Measurements from ENCODE around the gene TGFBI. TPM values are rescaled to one million over a fixed set of nuclear protein-coding genes. Genes with fewer than 3 reads are reported as not detected.

Gene TGFBI
- total and polyA plus RNA-seq, 11 donors: 31.8 to 206 (median 50.0) TPM

GRCh38 chr5:136076067-136076466 is 47.3 kb downstream of the TGFBI start:
- H3K36me3 ChIP-seq: peaks cover 0 to 4% (median 0%) of the 10 kb centered on the region in 9 donors
- peaks cover 0 to 15% (median 3%) of the 10 kb centered on the region in 12 donors for H3K4me1 ChIP-seq
- ATAC-seq: no peak
- intact Hi-C loops (cut with DNase I): no loop called here
- no peak for DNase-seq
- no peak overlapping the region for H3K27ac ChIP-seq
- no peak overlapping the region for H3K4me3 ChIP-seq
- TF ChIP-seq CTCF (IDR thresholded peaks at IDR 0.05) (no peak), POLR2A (IDR thresholded peaks at IDR 0.05) (no peak)
- peaks cover 0 to 8% (median 0%) of the 10 kb centered on the region in 9 donors for H3K27me3 ChIP-seq
- WGBS, 4 donors: 72 to 80% (median 76%) methylated on average over 6 of the region's 6 CpGs
- H3K9me3 ChIP-seq: no peaks in the 10 kb centered on the region

GRCh38 chr5:136076881-136077445 is 48.2 kb downstream of the TGFBI start:
- DNase-seq (no peak), ATAC-seq (no peak)
- TF ChIP-seq POLR2A (IDR thresholded peaks at IDR 0.05): no peak
- TF ChIP-seq CTCF (IDR thresholded peaks at IDR 0.05): no peak
- Histone ChIP-seq H3K36me3 (no peaks in the 10 kb centered on the region), H3K9me3 (no peaks in the 10 kb centered on the region), H3K27me3 (peaks cover 0 to 8% (median 0%) of the 10 kb centered on the region in 9 donors), H3K4me3 (no peak overlapping the region), H3K27ac (no peak overlapping the region), H3K4me1 (peaks cover 0 to 19% (median 2%) of the 10 kb centered on the region in 12 donors)
- intact Hi-C loops (cut with DNase I): no loop called here
- WGBS, 4 donors: 90 to 96% (median 92%) methylated on average over 4 of the region's 4 CpGs

GRCh38 chr5:136079195-136079985 is 50.6 kb downstream of the TGFBI start:
- 47 to 70% (median 67%) methylated on average over 25 of the region's 25 CpGs for WGBS, 4 donors
- ATAC-seq: no peak
- Histone ChIP-seq H3K4me1 (peaks cover 0 to 25% (median 6%) of the 10 kb centered on the region in 12 donors), H3K27me3 (peaks cover 0 to 8% (median 0%) of the 10 kb centered on the region in 9 donors), H3K4me3 (peak overlapping the region in 8 of 12 donors; percentile 33 to 63 (median 46)), H3K27ac (peak overlapping the region in 1 of 12 donors; percentile 73), H3K9me3 (no peaks in the 10 kb centered on the region), H3K36me3 (no peaks in the 10 kb centered on the region)
- DNase-seq: no peak
- no peak for TF ChIP-seq POLR2A (IDR thresholded peaks at IDR 0.05)
- peak in 2 of 12 donors; percentile 6 to 27 for TF ChIP-seq CTCF (IDR thresholded peaks at IDR 0.05)
- intact Hi-C loops (cut with DNase I): no loop called here

GRCh38 chr5:136080113-136080482 is 51.3 kb downstream of the TGFBI start:
- peak in 1 of 4 donors; percentile 5 for ATAC-seq
- Histone ChIP-seq H3K9me3 (no peaks in the 10 kb centered on the region), H3K27me3 (peaks cover 0 to 8% (median 0%) of the 10 kb centered on the region in 9 donors), H3K4me3 (peak overlapping the region in 11 of 12 donors; percentile 11 to 63 (median 44)), H3K4me1 (peaks cover 0 to 32% (median 11%) of the 10 kb centered on the region in 12 donors), H3K36me3 (no peaks in the 10 kb centered on the region), H3K27ac (peak overlapping the region in 7 of 12 donors; percentile 18 to 84 (median 73))
- no peak for DNase-seq
- 42 to 68% (median 60%) methylated on average over 13 of the region's 13 CpGs for WGBS, 4 donors
- TF ChIP-seq POLR2A (IDR thresholded peaks at IDR 0.05): no peak
- intact Hi-C loops (cut with DNase I): loop anchor here in 7 of 10 donors (5.0 to 10.0 kb wide), 9 partner anchors 52 to 195 kb away; partner anchors contain the start of gene SMAD5 (in 2 of the 7)
